Measurements from ENCODE around the gene RPS6KC1. TPM values are rescaled to one million over a fixed set of nuclear protein-coding genes. Genes with fewer than 3 reads are reported as not detected.

RPS6KC1 gene
- total RNA-seq, 1 experiment from 2014 or later: 16.9 TPM

DNA sequence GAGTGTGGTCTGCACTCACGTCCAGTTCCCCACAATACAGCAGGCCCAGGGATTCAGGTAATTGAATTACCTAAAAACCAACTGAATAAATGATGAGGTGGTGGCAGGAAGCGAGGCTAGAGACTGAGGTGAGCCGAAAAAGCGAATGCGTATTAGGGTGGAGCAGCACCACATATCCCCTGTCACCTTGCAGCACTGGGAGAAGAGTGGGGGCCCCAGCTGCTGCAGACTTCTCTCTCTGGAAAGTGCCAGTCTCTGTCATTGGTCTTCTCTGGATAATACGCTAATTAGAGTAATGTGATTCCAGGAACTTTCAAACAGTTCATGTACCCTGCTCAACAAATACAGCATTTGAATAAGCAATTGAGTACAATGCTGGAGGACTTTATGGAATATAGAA lies 199.0 kb downstream of the RPS6KC1 start:
- no peak overlapping the region for H3K4me2 ChIP-seq (ENCODE audit: insufficient read depth, insufficient read length, low read length)
- Mint-ChIP-seq H3K9me3 (no peaks in the 10 kb centered on the region), H3K4me1 (peaks cover 15 to 16% of the 10 kb centered on the region in 2 experiments), H3K27me3 (ENCODE audit: low read depth) (no peaks in the 10 kb centered on the region), H3K27ac (no peak overlapping the region; a peak in 3 of 7 replicates), H3K36me3 (ENCODE audit: insufficient read depth in 1 of 3, low read depth in 3 of 3) (no peaks in the 10 kb centered on the region), H3K4me3 (no peak overlapping the region)
- no peaks in the 10 kb centered on the region; the same call in 1 of the 2 replicates for H3K27me3 ChIP-seq (ENCODE audit: insufficient read depth, low read length)
- H3K23ac ChIP-seq (ENCODE audit: insufficient read length, low read depth, low read length): no peak overlapping the region
- no peak overlapping the region for H3T11ph ChIP-seq (ENCODE audit: low read length)
- TF ChIP-seq, protein P1, sequence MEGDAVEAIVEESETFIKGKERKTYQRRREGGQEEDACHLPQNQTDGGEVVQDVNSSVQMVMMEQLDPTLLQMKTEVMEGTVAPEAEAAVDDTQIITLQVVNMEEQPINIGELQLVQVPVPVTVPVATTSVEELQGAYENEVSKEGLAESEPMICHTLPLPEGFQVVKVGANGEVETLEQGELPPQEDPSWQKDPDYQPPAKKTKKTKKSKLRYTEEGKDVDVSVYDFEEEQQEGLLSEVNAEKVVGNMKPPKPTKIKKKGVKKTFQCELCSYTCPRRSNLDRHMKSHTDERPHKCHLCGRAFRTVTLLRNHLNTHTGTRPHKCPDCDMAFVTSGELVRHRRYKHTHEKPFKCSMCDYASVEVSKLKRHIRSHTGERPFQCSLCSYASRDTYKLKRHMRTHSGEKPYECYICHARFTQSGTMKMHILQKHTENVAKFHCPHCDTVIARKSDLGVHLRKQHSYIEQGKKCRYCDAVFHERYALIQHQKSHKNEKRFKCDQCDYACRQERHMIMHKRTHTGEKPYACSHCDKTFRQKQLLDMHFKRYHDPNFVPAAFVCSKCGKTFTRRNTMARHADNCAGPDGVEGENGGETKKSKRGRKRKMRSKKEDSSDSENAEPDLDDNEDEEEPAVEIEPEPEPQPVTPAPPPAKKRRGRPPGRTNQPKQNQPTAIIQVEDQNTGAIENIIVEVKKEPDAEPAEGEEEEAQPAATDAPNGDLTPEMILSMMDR (conservative IDR thresholded peaks at IDR 0.05): no peak
- no peak overlapping the region for H2BK12ac ChIP-seq (ENCODE audit: insufficient read length, low read depth, low read length)
- no peak overlapping the region for H2AK5ac ChIP-seq (ENCODE audit: insufficient read length, low read length)
- H3K14ac ChIP-seq (ENCODE audit: insufficient read depth, low read length): no peak overlapping the region
- no peak overlapping the region for H2BK120ac ChIP-seq (ENCODE audit: low read depth, low read length, poor library complexity, severe bottlenecking)
- no peak for DNase-seq
- no peak overlapping the region for H2BK20ac ChIP-seq (ENCODE audit: low read depth, low read length, poor library complexity, severe bottlenecking)
- no peak overlapping the region for H2BK15ac ChIP-seq (ENCODE audit: low read depth, low read length)
- H4K5ac ChIP-seq (ENCODE audit: insufficient read length, low read depth, low read length): no peak overlapping the region
- 0 out of 2 replicates have a peak, but pooled peaks cover 4% of the 10 kb centered on the region for H3K4me1 ChIP-seq (ENCODE audit: insufficient read depth, low read length)
- H3K27ac ChIP-seq (ENCODE audit: insufficient read length, low read depth, low read length): no peak overlapping the region
- H3K9ac ChIP-seq (ENCODE audit: extremely low read depth, insufficient read length, low read length): no peak overlapping the region
- H3K56ac ChIP-seq (ENCODE audit: insufficient read length, low read depth, low read length): no peak overlapping the region
- H4K20me1 ChIP-seq (ENCODE audit: control insufficient read depth, insufficient read depth, insufficient read length): no peaks in the 10 kb centered on the region
- no peak overlapping the region for H3K4ac ChIP-seq (ENCODE audit: low read depth, low read length)
- H4K91ac ChIP-seq (ENCODE audit: insufficient read length, low read depth, low read length): no peak overlapping the region
- H3K79me1 ChIP-seq (ENCODE audit: insufficient read depth, low read depth, low read length, poor library complexity, severe bottlenecking): no peaks in the 10 kb centered on the region
- H2BK5ac ChIP-seq (ENCODE audit: insufficient read length, low read length): no peak overlapping the region
- H3K79me2 ChIP-seq (ENCODE audit: insufficient read depth, low read length): no peaks in the 10 kb centered on the region
- no peak overlapping the region for H4K8ac ChIP-seq (replicated peaks; ENCODE audit: insufficient read length, low read depth, low read length)
- H3K23me2 ChIP-seq (ENCODE audit: insufficient read length, low read depth, low read length, poor library complexity, severe bottlenecking): no peaks in the 10 kb centered on the region
- WGBS (ENCODE audit: extremely low coverage, insufficient read length, low lambda C conversion rate): no CpG with 5 or more reads among the region's 6 CpGs
- no peak overlapping the region for H3K18ac ChIP-seq (ENCODE audit: insufficient read length, low read depth, low read length)
- no peaks in the 10 kb centered on the region for H3K9me3 ChIP-seq (ENCODE audit: control insufficient read depth, low read depth, low read length)
- no peak overlapping the region for H2AFZ ChIP-seq (ENCODE audit: low read length)

Measured in H9 (cell line).